ENCODE data around the gene WWOX. TPM values are rescaled to one million over a fixed set of nuclear protein-coding genes. Genes with fewer than 3 reads are reported as not detected.

The WWOX gene
- total RNA-seq, 1 experiment from 2014 or later: 15.6 TPM

GRCh38 chr16:79172976-79173500 lies 1073.6 kb downstream of the WWOX start:
- Histone ChIP-seq H2AK5ac (ENCODE audit: insufficient read length, low read length) (no peak overlapping the region), H3T11ph (ENCODE audit: low read length) (no peak overlapping the region), H3K4me1 (ENCODE audit: insufficient read depth, low read length) (peaks cover 14% of the 10 kb centered on the region; the same call in 1 of the 2 replicates), H2AFZ (ENCODE audit: low read length) (no peak overlapping the region), H2BK120ac (ENCODE audit: low read depth, low read length, poor library complexity, severe bottlenecking) (no peak overlapping the region), H3K14ac (ENCODE audit: insufficient read depth, low read length) (no peak overlapping the region), H3K27ac (ENCODE audit: insufficient read length, low read depth, low read length) (no peak overlapping the region), H4K5ac (ENCODE audit: insufficient read length, low read depth, low read length) (no peak overlapping the region), H3K23me2 (ENCODE audit: insufficient read length, low read depth, low read length, poor library complexity, severe bottlenecking) (no peaks in the 10 kb centered on the region), H3K27me3 (ENCODE audit: insufficient read depth, low read length) (no peaks in the 10 kb centered on the region), H3K9ac (ENCODE audit: extremely low read depth, insufficient read length, low read length) (no peak overlapping the region), H3K4ac (ENCODE audit: low read depth, low read length) (no peak overlapping the region), H2BK15ac (ENCODE audit: low read depth, low read length) (no peak overlapping the region), H3K18ac (ENCODE audit: insufficient read length, low read depth, low read length) (no peak overlapping the region), H4K20me1 (ENCODE audit: control insufficient read depth, insufficient read depth, insufficient read length) (no peaks in the 10 kb centered on the region), H3K9me3 (ENCODE audit: control insufficient read depth, low read depth, low read length) (no peaks in the 10 kb centered on the region), H3K79me1 (ENCODE audit: insufficient read depth, low read depth, low read length, poor library complexity, severe bottlenecking) (no peaks in the 10 kb centered on the region), H3K23ac (ENCODE audit: insufficient read length, low read depth, low read length) (no peak overlapping the region), H4K91ac (ENCODE audit: insufficient read length, low read depth, low read length) (no peak overlapping the region), H4K8ac (replicated peaks; ENCODE audit: insufficient read length, low read depth, low read length) (no peak overlapping the region), H3K56ac (ENCODE audit: insufficient read length, low read depth, low read length) (no peak overlapping the region), H3K79me2 (ENCODE audit: insufficient read depth, low read length) (no peaks in the 10 kb centered on the region), H2BK5ac (ENCODE audit: insufficient read length, low read length) (no peak overlapping the region), H2BK20ac (ENCODE audit: low read depth, low read length, poor library complexity, severe bottlenecking) (no peak overlapping the region), H2BK12ac (ENCODE audit: insufficient read length, low read depth, low read length) (no peak overlapping the region), H3K4me2 (ENCODE audit: insufficient read depth, insufficient read length, low read length) (no peak overlapping the region)
- peaks cover 2% of the 10 kb centered on the region for H3K27me3 Mint-ChIP-seq (ENCODE audit: low read depth)
- DNase-seq: no peak
- peaks cover 3 to 5% of the 10 kb centered on the region in 2 experiments for H3K9me3 Mint-ChIP-seq
- no peak overlapping the region for H3K4me3 Mint-ChIP-seq
- peaks cover 35 to 40% of the 10 kb centered on the region in 2 experiments for H3K4me1 Mint-ChIP-seq
- no peak overlapping the region for H3K27ac Mint-ChIP-seq
- no CpG with 5 or more reads among the region's 4 CpGs for WGBS (ENCODE audit: extremely low coverage, insufficient read length, low lambda C conversion rate)
- TF ChIP-seq, protein P1, sequence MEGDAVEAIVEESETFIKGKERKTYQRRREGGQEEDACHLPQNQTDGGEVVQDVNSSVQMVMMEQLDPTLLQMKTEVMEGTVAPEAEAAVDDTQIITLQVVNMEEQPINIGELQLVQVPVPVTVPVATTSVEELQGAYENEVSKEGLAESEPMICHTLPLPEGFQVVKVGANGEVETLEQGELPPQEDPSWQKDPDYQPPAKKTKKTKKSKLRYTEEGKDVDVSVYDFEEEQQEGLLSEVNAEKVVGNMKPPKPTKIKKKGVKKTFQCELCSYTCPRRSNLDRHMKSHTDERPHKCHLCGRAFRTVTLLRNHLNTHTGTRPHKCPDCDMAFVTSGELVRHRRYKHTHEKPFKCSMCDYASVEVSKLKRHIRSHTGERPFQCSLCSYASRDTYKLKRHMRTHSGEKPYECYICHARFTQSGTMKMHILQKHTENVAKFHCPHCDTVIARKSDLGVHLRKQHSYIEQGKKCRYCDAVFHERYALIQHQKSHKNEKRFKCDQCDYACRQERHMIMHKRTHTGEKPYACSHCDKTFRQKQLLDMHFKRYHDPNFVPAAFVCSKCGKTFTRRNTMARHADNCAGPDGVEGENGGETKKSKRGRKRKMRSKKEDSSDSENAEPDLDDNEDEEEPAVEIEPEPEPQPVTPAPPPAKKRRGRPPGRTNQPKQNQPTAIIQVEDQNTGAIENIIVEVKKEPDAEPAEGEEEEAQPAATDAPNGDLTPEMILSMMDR (conservative IDR thresholded peaks at IDR 0.05): no peak
- peaks cover 2 to 4% (median 3%) of the 10 kb centered on the region in 3 experiments; a peak in 5 of 7 replicates for H3K36me3 Mint-ChIP-seq (ENCODE audit: insufficient read depth in 1 of 3, low read depth in 3 of 3)
